HCT116 (cell line): ENCODE measurements around the gene XPNPEP1. TPM values are rescaled to one million over a fixed set of nuclear protein-coding genes. Genes with fewer than 3 reads are reported as not detected.

ENCODE experiments used
- ATAC-seq: fragments of 200-7000 bp; cut with Tn5 transposase; 2 replicates; pipeline ENCODE4 v1.9.1; 2020; ENCODE audit warnings: mild to moderate bottlenecking, moderate library complexity
- BruUV-seq: library from RNA; stranded (reverse); fragments of 400-500 nt; replicated peaks from 2 replicates; lab custom pipeline; 2021; lab: Mats Ljungman, UMichigan
- CTCF ChIA-PET: fragments of 300-600 bp; sonication (Branson Sonifier 250); formaldehyde crosslinking; loops from one replicate; lab custom pipeline; 2021; ENCODE audit warnings: antibody characterized with exemption; lab: Charles Lee
- POLR2A ChIA-PET: fragments of 300-600, 350-600 bp; sonication (Branson Sonifier 250); formaldehyde crosslinking; loops from one replicate; lab custom pipeline; 2021; ENCODE audit warnings: antibody characterized with exemption; lab: Charles Lee
- RAD21 ChIA-PET, 2 experiments: fragments of 300-600 bp; sonication (Branson Sonifier 250); formaldehyde crosslinking; loops; one replicate each; lab custom pipeline; 2023; ENCODE audit warnings: low total read pairs in 2 of 2; ENCODE audit not compliant: uncharacterized antibody in 2 of 2, unreplicated experiment in 2 of 2, low non-redundant PET in 1 of 2; lab: Charles Lee
- DNase-seq: peaks from one replicate; pipeline ENCODE4 v3.0.0-alpha.2; 2010; ENCODE audit warnings: low read depth, low spot score
- H2AFZ ChIP-seq: fragments of 200-600 bp; shearing (Covaris generic), sonication (generic); 2 replicates; pipeline ENCODE4 v1.6.1; 2017; ENCODE audit warnings: low read depth, mixed run types, mixed read lengths, antibody characterized with exemption, low read length; ENCODE audit not compliant: poor library complexity, severe bottlenecking
- H3K27ac ChIP-seq: 2 replicates; pipeline ENCODE4 v1.5.1; 2012; ENCODE audit warnings: low read depth, low read length
- H3K27me3 ChIP-seq: fragments of 200-600 bp; sonication (generic); 2 replicates; pipeline ENCODE4 v1.6.1; 2016; ENCODE audit warnings: mixed run types, low read length, mixed read lengths; ENCODE audit not compliant: insufficient read depth
- H3K36me3 ChIP-seq, 2 experiments: fragments of 200-500 bp in 1 of 2; fragments of 200-600 bp in 1 of 2; sonication (Bioruptor generic) in 1 of 2; sonication (generic) in 1 of 2; 2 replicates each; pipeline versions ENCODE4 v1.5.1 to v1.6.1; 2014 to 2016; ENCODE audit warnings: low read length in 2 of 2, inconsistent platforms in 1 of 2, mixed read lengths in 1 of 2, mixed run types in 1 of 2; ENCODE audit not compliant: insufficient read depth in 2 of 2, control insufficient read depth in 1 of 2
- H3K4me1 ChIP-seq, 2 experiments: fragments of 200-600 bp in 1 of 2; sonication (generic) in 1 of 2; 2 replicates each; pipeline versions ENCODE4 v1.5.1 to v1.6.1; 2012 to 2017; ENCODE audit warnings: low read length in 2 of 2, inconsistent platforms in 1 of 2, mild to moderate bottlenecking in 1 of 2, mixed read lengths in 1 of 2, mixed run types in 1 of 2, moderate library complexity in 1 of 2; ENCODE audit not compliant: insufficient read depth in 2 of 2, control insufficient read depth in 1 of 2
- H3K4me2 ChIP-seq: fragments of 200-600 bp; sonication (generic); 2 replicates; pipeline ENCODE4 v1.6.1; 2017; ENCODE audit warnings: mixed run types, low read length, mixed read lengths
- H3K4me3 ChIP-seq, 2 experiments: fragments of 200-600 bp in 1 of 2; sonication (generic) in 1 of 2; replicated peaks in 1 of 2; 2 replicates each; pipeline ENCODE4 v1.5.1; 2011 to 2016; ENCODE audit warnings: low read length in 2 of 2, control low read depth in 1 of 2, low read depth in 1 of 2, mild to moderate bottlenecking in 1 of 2, mixed read lengths in 1 of 2, mixed run types in 1 of 2
- H3K79me2 ChIP-seq: fragments of 200-600 bp; sonication (generic); 2 replicates; pipeline ENCODE4 v1.6.1; 2017; ENCODE audit warnings: mild to moderate bottlenecking, mixed run types, low read length, moderate library complexity, mixed read lengths; ENCODE audit not compliant: insufficient read depth
- H3K9ac ChIP-seq: fragments of 200-600 bp; sonication (generic); 2 replicates; pipeline ENCODE4 v1.6.1; 2016; ENCODE audit warnings: low read length, mixed read lengths
- H3K9me2 ChIP-seq: fragments of 200-600 bp; sonication (generic), shearing (Covaris generic); 2 replicates; pipeline ENCODE4 v1.6.1; 2017; ENCODE audit warnings: mixed run types, mild to moderate bottlenecking, moderate library complexity; ENCODE audit not compliant: insufficient read depth
- H3K9me3 ChIP-seq, 2 experiments: fragments of 200-500 bp in 1 of 2; fragments of 200-600 bp in 1 of 2; sonication (Bioruptor generic) in 1 of 2; sonication (generic) in 1 of 2; 2 replicates each; pipeline ENCODE4 v1.6.1; 2014 to 2017; ENCODE audit warnings: low read length in 2 of 2, mixed read lengths in 2 of 2, inconsistent platforms in 1 of 2, low read depth in 1 of 2, mild to moderate bottlenecking in 1 of 2, mixed run types in 1 of 2, moderate library complexity in 1 of 2; ENCODE audit not compliant: control insufficient read depth in 1 of 2, insufficient read depth in 1 of 2
- H4K20me1 ChIP-seq: fragments of 200-600 bp; sonication (generic), shearing (Covaris generic); 2 replicates; pipeline ENCODE4 v1.6.1; 2017; ENCODE audit warnings: mixed run types, mild to moderate bottlenecking, moderate library complexity; ENCODE audit not compliant: insufficient read depth
- CBX3 ChIP-seq: IDR thresholded peaks from 2 replicates; pipeline ENCODE4 v1.6.1; 2012; ENCODE audit warnings: low read depth
- CEBPB ChIP-seq: IDR thresholded peaks from 2 replicates; pipeline ENCODE4 v1.6.1; 2012; ENCODE audit warnings: low read depth
- EGR1 ChIP-seq: IDR thresholded peaks from 2 replicates; pipeline ENCODE4 v1.6.1; 2012; ENCODE audit warnings: low read depth
- EZH2 ChIP-seq: fragments of 200-600 bp; sonication (generic); IDR thresholded peaks from 2 replicates; pipeline ENCODE4 v1.6.1; 2017; ENCODE audit warnings: antibody characterized with exemption, mixed run types
- EZH2phosphoT487 ChIP-seq: fragments of 200-600 bp; IDR thresholded peaks from 2 replicates; pipeline ENCODE4 v1.6.1; 2018; ENCODE audit warnings: antibody characterized with exemption, borderline replicate concordance
- FOSL1 ChIP-seq: IDR thresholded peaks from 2 replicates; pipeline ENCODE4 v1.6.1; 2012; ENCODE audit warnings: low read depth
- MAX ChIP-seq: IDR thresholded peaks from 2 replicates; pipeline ENCODE4 v1.6.1; 2012
- POLR2A ChIP-seq: IDR thresholded peaks from 2 replicates; pipeline ENCODE4 v1.7.0; 2011; ENCODE audit warnings: borderline replicate concordance; ENCODE audit not compliant: insufficient read depth, insufficient read length; ENCODE audit errors: extremely low read depth
- POLR2AphosphoS5 ChIP-seq: IDR thresholded peaks from 2 replicates; pipeline ENCODE4 v1.6.1; 2011; ENCODE audit warnings: mild to moderate bottlenecking, low read depth, low read length, moderate library complexity
- RAD21 ChIP-seq: IDR thresholded peaks from 2 replicates; pipeline ENCODE4 v1.6.1; 2012; ENCODE audit warnings: low read depth, mild to moderate bottlenecking
- SIN3A ChIP-seq: IDR thresholded peaks from 2 replicates; pipeline ENCODE4 v1.6.1; 2012; ENCODE audit warnings: low read depth
- SP1 ChIP-seq: IDR thresholded peaks from 2 replicates; pipeline ENCODE4 v1.6.1; 2012; ENCODE audit warnings: low read depth
- SRF ChIP-seq: IDR thresholded peaks from 2 replicates; pipeline ENCODE4 v1.6.1; 2012; ENCODE audit warnings: low read depth
- YY1 ChIP-seq: IDR thresholded peaks from 2 replicates; pipeline ENCODE4 v1.6.1; 2011; ENCODE audit warnings: low read length, low read depth, moderate library complexity, mild to moderate bottlenecking; ENCODE audit not compliant: insufficient replicate concordance; ENCODE audit errors: extremely low read depth
- intact Hi-C: fragments of 100-400 bp; cut with micrococcal nuclease; formaldehyde crosslinking; loops from 2 replicates; pipeline ENCODE4 v1.10.0; 2022
- total RNA-seq: library from RNA; stranded (reverse); gene quantifications from one replicate; pipeline ENCODE4 v1.2.1, GENCODE V29; 2021; ENCODE audit not compliant: unreplicated experiment

Gene XPNPEP1
- total RNA-seq, 1 experiment from 2014 or later, result 87.3 TPM

GRCh38 chr10:109851616-109852474 is 71.5 kb downstream of the XPNPEP1 start:
- ATAC-seq (peak; percentile 30), DNase-seq (no peak)
- Histone ChIP-seq H2AFZ (no peak overlapping the region), H3K36me3 (no peaks in the 10 kb centered on the region), H3K4me2 (no peak overlapping the region), H3K9me2 (no peaks in the 10 kb centered on the region), H4K20me1 (no peaks in the 10 kb centered on the region), H3K27ac (no peak overlapping the region), H3K4me3 (no peak overlapping the region), H3K27me3 (peaks cover 30% of the 10 kb centered on the region)
- intact Hi-C loops, result loop anchor here (5.0 kb wide), 1 partner anchor 1740 kb away; no protein-coding TSS in a partner anchor
- ChIA-PET CTCF (interaction anchor here (0.7 to 2.3 kb wide), 6 partner anchors 8 to 105 kb away, joined by 3 to 7 read pairs (median 3); no protein-coding TSS in a partner anchor), RAD21 (no interaction called here), POLR2A (no interaction called here)
- BruUV-seq, result no TSS peak
- TF ChIP-seq EZH2phosphoT487 (no peak), CEBPB (no peak), EGR1 (no peak), CBX3 (no peak), EZH2 (no peak), SP1 (no peak), MAX (no peak), RAD21 (no peak), POLR2AphosphoS5 (no peak), FOSL1 (no peak), YY1 (no peak), SRF (no peak), POLR2A (no peak), SIN3A (no peak)
- TF ChIP-seq, all 23 proteins: peak for 0
- no peaks in the 10 kb centered on the region for H3K9me3 ChIP-seq
- H3K79me2 ChIP-seq, result no peaks in the 10 kb centered on the region
- no peaks in the 10 kb centered on the region; a peak in 1 of 4 replicates for H3K4me1 ChIP-seq
- H3K9ac ChIP-seq, result no peak overlapping the region
